HG02610 (cell line): ENCODE measurements around the gene CYP4A22.
"Not testable (repeated sequence)": the region's sequence is repeated elsewhere in the genome, so short reads cannot be mapped to it uniquely, and the experiment has no call there.

ENCODE experiments used
- ATAC-seq: cut with Tn5 transposase; IDR thresholded peaks from one replicate; pipeline ENCODE4 v1.9.1; 2021; ENCODE audit warnings: mild to moderate bottlenecking, moderate library complexity; ENCODE audit not compliant: unreplicated experiment

Gene CYP4A22

GRCh38 chr1:47149162-47149561, 11.9 kb downstream of the CYP4A22 start:
- ATAC-seq = not testable (repeated sequence)

GRCh38 chr1:47156457-47156856, 19.2 kb downstream of the CYP4A22 start:
- ATAC-seq = not testable (repeated sequence)

GRCh38 chr1:47157957-47158356, 20.7 kb downstream of the CYP4A22 start:
- ATAC-seq = not testable (repeated sequence)

- ATAC-seq = no peak
These were observed 23.5 kb downstream of the CYP4A22 start for GRCh38 chr1:47160716-47161115.

- peak; percentile 41 for ATAC-seq
These were observed 24.2 kb downstream of the CYP4A22 start for GRCh38 chr1:47161298-47162040.

GRCh38 chr1:47164552-47164951, 27.3 kb downstream of the CYP4A22 start:
- no peak for ATAC-seq

DNA sequence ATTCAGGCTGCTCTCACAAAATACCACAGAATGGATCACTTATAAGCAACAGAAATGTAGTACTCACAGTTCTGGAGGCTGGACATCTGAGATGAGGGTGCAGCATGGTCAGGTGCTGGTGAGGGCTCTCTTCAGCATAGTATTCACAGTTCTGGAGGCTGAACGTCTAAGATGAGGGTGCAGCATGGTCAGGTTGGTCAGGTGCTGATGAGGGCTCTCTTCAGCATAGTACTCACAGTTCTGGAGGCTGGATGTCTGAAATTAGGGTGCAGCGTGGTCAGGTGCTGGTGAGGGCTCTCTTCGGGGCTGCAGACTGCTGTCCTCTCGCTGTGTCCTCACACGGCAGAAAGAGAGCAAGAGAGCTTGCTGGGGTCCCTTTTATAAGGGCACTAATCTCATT, 35.5 kb downstream of the CYP4A22 start:
- no peak for ATAC-seq

- ATAC-seq = no peak
These were observed 37.4 kb downstream of the CYP4A22 start for GRCh38 chr1:47174656-47175020.

DNA sequence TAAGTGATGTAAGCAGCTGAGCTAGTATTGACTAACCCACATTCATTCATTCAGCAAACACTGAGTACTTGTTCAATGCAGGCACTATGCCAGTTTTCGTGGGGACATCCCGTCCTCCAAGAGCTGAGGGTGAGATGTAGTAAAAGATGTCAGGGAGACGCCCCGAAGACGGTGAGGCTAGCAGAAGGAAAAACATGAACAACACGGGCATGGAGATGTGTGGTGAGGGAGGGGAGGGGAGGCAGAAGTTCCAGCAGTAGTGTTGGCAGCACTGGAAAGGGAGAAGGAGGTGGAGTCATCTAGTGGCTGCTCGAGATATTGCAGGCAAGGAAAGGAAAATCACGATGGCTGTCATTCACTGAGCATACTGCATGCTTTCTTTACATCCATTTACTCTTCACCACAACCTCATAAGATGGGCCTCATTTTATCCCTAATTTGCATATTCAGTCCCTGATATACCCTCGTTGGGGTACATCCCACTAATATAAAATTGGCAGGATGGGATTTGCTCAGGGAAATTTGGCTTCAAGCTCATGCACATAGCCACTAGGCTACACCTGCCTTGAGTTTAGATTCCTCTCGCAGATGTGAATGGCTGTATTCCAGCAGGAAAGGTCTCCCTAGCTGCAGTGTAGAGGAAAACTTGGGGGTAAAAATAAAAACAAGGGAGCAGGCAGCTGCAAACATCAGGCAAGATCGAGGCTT, 38.1 kb downstream of the CYP4A22 start:
- peak; percentile 41 for ATAC-seq

DNA sequence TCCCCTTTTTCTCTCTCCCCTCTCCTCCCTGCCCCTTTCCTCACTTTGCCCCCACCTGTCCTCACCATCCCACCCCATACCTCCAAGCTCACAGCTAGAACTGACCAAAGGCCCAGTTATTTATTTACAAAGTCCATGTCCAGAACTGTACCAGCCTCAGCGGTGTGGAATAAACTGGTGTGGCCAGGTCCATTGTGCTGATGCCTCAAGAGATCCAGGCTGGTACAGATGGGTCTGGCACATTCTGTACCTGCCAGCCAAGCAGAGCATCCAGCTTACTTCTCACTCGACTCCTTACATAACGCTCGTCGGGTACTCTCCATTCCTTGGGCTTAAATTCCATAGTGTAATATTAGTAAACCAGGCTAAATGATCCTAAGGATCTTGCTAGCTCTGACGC, 40.8 kb downstream of the CYP4A22 start:
- ATAC-seq = no peak

DNA sequence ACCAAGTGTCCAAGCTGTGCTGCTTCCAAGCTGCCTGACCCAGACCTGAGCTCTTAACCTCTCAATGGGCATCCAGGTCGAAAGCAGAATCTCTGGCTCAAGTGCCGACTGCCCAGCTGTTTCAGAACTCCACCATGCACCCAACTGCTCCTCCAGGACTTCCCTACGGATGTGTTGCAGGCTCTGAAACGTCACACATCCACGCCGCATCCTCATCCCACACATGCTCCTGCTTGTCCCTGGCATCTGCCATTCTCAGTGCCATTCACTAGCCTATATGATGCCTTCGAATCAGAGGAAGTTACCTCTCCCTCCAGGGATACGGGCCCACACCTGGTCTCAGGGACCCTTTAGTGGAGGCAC, 41.4 kb downstream of the CYP4A22 start:
- ATAC-seq = no peak

DNA sequence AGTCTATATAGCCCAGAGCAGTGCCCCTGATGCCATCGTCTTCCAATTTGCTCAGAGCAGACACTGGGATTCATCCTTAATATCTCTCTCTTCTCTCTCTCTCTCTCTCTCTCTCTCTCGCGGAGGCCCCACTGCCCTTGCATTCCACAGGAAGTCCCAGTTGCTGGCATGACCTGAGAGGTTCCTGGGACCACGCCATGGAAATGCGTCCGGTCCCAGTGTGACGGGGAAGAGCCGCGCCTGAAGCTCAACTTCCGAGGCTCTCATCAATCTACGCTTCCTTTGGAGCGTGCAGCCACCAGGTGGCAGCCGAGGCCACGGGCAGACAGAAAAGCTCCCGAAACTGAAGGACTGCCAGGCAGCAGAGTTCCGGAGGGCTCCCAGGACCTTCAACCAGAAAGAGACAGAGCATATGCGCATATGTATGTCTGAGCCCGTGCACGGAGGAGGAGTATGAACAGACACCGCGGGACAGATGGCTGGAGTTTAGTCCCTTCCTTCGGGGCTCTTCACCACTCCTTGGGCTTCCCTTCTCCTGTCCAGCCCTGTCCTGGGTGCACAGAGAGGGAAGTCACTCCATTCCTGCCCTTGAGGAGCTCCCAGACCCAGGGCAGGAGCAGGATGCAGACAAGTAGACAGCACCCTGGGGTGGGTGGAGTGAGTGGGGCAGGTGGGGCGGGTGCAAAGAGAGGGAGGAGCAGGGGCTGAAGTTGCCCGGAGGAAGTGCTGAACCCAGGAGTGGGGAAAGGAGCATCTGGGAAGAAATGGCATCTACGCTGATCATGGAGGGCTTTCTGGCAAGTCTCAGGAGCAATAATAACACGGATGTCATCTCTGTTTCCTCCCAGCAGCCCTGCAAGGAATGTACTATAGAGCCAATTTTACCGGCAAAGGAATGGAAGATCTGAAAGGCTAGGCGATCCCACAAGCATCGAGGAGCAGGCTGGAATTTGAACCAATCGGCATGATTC, 42.1 kb downstream of the CYP4A22 start:
- ATAC-seq = peak; percentile 90

DNA sequence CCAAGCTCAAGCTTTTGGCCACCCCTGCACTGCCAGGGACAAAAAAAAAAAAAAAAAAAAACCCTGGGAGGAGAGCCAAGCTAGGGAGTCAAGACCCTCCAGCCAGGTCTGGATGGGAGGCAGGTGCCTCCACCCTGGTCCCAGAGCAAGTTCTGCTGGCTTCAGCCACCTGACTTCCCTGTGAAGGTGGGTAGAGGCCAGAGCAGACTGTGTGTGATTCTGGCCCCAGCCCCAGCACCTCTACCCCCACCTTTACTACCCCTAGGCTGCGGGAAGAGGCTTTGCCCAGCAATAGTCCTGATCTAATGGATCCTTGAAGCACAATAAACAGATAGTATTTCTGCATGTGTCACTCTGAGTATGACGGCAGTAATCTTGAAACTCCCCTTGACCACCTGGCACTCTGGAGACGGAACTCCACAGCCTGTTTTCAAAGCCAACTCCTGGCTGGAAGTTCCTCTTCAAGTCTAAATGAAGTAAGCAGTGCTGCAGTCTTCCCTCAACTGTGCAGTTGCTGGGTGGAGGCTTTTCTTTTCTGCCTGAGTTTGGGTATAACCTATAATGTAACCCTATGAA, 42.8 kb downstream of the CYP4A22 start:
- ATAC-seq = no peak

DNA sequence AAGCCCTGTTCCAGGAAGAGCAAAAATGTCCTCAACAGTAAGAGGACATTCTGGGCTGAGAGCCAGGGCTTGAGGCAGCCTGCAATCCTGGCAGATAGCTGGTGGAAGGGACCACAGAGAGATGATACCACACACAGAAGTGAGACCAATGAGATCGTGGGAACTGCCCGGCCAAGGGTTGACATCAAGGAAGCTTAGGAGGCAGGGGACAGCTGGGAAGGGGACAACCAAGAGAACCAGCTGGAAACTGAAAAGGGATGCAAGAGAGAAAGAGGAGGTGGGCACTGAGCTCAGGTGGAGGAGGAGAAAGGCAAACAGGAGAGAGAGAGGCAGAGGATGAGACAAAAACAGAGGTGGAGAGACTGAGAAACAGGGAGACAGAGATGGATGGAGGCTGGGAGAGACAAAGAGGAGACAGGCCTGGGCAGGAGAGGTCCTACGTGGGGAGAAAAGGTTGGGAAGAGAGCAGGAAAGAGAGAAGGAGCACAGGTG, 43.4 kb downstream of the CYP4A22 start:
- no peak for ATAC-seq

DNA sequence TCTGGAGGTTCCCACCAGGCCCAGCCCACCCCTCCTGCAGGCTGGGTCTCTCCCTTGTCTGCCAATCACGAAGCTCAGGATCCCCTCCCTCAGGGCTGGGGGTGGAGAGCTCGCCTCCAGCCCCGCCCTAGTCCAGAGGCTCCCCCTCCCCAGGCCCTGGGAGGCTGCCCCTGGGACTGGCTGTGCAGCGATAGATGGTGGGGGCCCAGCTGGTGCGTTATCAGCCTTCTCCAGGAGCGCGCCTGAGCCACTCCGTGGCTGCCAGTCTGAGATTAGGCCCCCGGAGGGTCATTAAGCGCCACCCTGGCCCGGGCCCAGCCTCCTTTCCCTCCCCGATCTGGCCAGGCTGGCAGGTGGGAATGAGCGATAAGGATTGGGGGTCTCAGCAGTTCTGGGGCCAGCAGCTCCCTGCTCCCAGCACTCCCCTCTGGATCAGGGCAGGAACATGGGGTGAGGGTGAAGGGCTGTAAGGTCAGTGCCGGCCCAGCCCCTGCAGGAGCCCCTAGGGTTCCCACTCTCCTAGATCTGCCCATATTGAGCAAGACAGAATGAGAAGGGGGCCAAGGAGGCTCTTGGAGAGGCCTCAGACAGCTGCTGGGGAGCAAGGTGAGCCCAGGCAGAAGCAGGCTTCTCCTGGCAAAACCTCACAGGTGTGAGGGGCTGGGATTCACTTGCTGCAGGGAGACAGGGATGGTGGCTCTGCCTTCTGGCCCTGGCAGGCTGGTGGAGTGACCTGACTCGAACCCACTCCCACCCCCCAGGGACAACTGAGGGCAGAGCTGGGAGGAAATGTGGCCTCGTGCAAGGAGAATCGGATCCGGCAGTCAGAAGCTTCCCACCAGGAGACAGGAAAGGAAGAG, 44.1 kb downstream of the CYP4A22 start:
- ATAC-seq = no peak

GRCh38 chr1:47181955-47182675, 44.9 kb downstream of the CYP4A22 start:
- ATAC-seq = no peak

- no peak for ATAC-seq
These were observed 45.5 kb downstream of the CYP4A22 start for GRCh38 chr1:47182676-47183235.

DNA sequence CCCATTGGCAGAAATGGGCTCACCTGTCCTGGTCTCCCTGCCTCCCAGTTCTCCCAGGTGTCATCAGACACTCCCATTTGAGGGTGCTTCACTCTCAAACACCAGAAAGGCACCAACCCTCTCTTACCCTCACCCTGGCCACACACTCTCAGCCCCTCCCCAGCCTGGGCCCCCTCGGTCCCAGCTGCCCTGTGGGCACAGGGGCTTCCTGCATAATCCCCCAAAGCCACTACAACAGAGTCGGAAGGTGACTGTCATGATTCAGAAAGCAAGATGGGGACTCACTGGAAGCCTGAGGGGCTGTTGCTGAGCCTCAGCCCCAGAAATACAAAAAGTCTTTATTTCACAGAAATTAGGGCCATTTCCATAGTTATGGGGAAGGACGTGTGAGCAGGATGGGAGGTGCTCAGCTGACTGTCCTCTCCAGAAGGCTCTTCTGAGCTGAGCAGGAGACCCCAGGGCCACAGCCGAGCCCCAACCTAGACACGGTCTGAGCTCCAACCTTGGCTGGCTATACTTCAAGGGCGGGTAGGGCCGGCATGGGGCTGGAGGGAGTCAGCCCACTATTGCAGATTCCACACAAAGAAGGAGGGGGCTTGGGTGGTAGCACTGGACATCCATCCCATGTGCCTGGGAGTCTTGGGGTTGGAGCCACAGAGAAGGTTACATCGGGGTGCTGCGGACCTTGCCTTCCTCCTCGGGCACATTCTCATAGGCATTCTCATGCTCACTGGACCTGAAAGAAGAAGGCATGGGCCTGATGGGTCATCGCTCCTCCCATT, 46.3 kb downstream of the CYP4A22 start:
- ATAC-seq = no peak
